Mucosa of descending colon (tissue), 3 donors: ENCODE results near the gene TAF5L. TPM values are rescaled to one million over a fixed set of nuclear protein-coding genes. Genes with fewer than 3 reads are reported as not detected.
"Not testable (repeated sequence)": the region's sequence is repeated elsewhere in the genome, so short reads cannot be mapped to it uniquely, and the experiment has no call there.

Experiments used
- ATAC-seq: fragments of 200-7000 bp; cut with Tn5 transposase; one replicate; pipeline ENCODE4 v1.9.1; 2020; ENCODE audit warnings: mild to moderate bottlenecking, moderate library complexity
- DNase-seq, 3 donors: peaks; one replicate each; pipeline ENCODE4 v3.0.0-alpha.2; 2020
- H3K36me3 ChIP-seq: fragments of 200-600 bp; one replicate; pipeline ENCODE4 v1.8.0; 2021; ENCODE audit warnings: low read depth, mild to moderate bottlenecking
- H3K4me1 ChIP-seq: fragments of 200-600 bp; one replicate; pipeline ENCODE4 v1.8.0; 2021; ENCODE audit warnings: low read depth, mild to moderate bottlenecking
- H3K4me3 ChIP-seq: fragments of 200-600 bp; one replicate; pipeline ENCODE4 v1.8.0; 2021; ENCODE audit warnings: mild to moderate bottlenecking
- H3K9me3 ChIP-seq: fragments of 200-600 bp; one replicate; pipeline ENCODE4 v1.8.0; 2021; ENCODE audit warnings: mild to moderate bottlenecking
- CTCF ChIP-seq: fragments of 200-600 bp; IDR thresholded peaks from one replicate; pipeline ENCODE4 v1.8.0; 2022; ENCODE audit warnings: antibody characterized with exemption, mild to moderate bottlenecking
- intact Hi-C, 2 donors: fragments of 100-400 bp; cut with DNase I in 1 of 2; cut with micrococcal nuclease in 1 of 2; formaldehyde crosslinking; loops; one replicate each; pipeline versions ENCODE4 v1.11.0 to v1.11.1; 2022; cut with DNase I, micrococcal nuclease
- total RNA-seq, 3 donors: library from RNA; stranded (reverse); fragmentation: NEBNext Ultra II Directional in 2 of 3; extraction: Animal tissue kit (Norgen Biotek cat#: 25700) in 2 of 3; gene quantifications; one replicate each; pipeline versions ENCODE4 v1.2.1 to v1.2.4, GENCODE V29; 2021 to 2023
- donor health status: DM: no; HTN: no; CAD: no; lungs with moderate emphysema.
- donor health status: DM: no; HTN: no; CAD: no.
- donor health status: DM: no; HTN: yes; CAD: no.

The TAF5L gene
- total RNA-seq, 3 donors from 2014 or later: 21.1 to 25.1 (median 23.4) TPM

- no peak for DNase-seq
- ATAC-seq: no peak
- no peak overlapping the region for H3K4me3 ChIP-seq
- TF ChIP-seq CTCF: no peak
- H3K36me3 ChIP-seq: no peaks in the 10 kb centered on the region
- no peaks in the 10 kb centered on the region for H3K4me1 ChIP-seq
- intact Hi-C loops: loop anchor here in 1 of 2 donors (10.0 kb wide), 1 partner anchor 51 kb away; no protein-coding TSS in a partner anchor
- no peaks in the 10 kb centered on the region for H3K9me3 ChIP-seq
These were observed 62.2 kb downstream of the TAF5L start for GRCh38 chr1:229563701-229564100.

- Histone ChIP-seq H3K36me3 (no peaks in the 10 kb centered on the region), H3K4me1 (no peaks in the 10 kb centered on the region), H3K9me3 (no peaks in the 10 kb centered on the region), H3K4me3 (no peak overlapping the region)
- intact Hi-C loops: loop anchor here in 1 of 2 donors (10.0 kb wide), 1 partner anchor 52 kb away; no protein-coding TSS in a partner anchor
- ATAC-seq (no peak), DNase-seq (no peak)
- no peak for TF ChIP-seq CTCF
These were observed 62.7 kb downstream of the TAF5L start for GRCh38 chr1:229563241-229563640.

- intact Hi-C loops: loop anchor here in 1 of 2 donors (10.0 kb wide), 1 partner anchor 52 kb away; no protein-coding TSS in a partner anchor
These were observed 63.2 kb downstream of the TAF5L start for GRCh38 chr1:229562686-229563085.

GRCh38 chr1:229561141-229561540, 64.8 kb downstream of the TAF5L start:
- Histone ChIP-seq H3K36me3 (no peaks in the 10 kb centered on the region), H3K4me1 (peaks cover 12% of the 10 kb centered on the region), H3K9me3 (no peaks in the 10 kb centered on the region), H3K4me3 (no peak overlapping the region)
- intact Hi-C loops: loop anchor here in 1 of 2 donors (10.0 kb wide), 1 partner anchor 54 kb away; no protein-coding TSS in a partner anchor
- no peak for ATAC-seq
- no peak for TF ChIP-seq CTCF
- DNase-seq: no peak

More at GRCh38 chr1:229562686-229563085, 63.2 kb downstream of the TAF5L start:
- no peaks in the 10 kb centered on the region for H3K9me3 ChIP-seq
- ATAC-seq: no peak
- no peak for DNase-seq
- no peaks in the 10 kb centered on the region for H3K4me1 ChIP-seq
- no peak overlapping the region for H3K4me3 ChIP-seq
- TF ChIP-seq CTCF: no peak
- no peaks in the 10 kb centered on the region for H3K36me3 ChIP-seq

GRCh38 chr1:229560124-229560523, 65.8 kb downstream of the TAF5L start:
- DNase-seq, H3K4me3 ChIP-seq, H3K36me3 ChIP-seq, ATAC-seq, H3K9me3 ChIP-seq: not testable (repeated sequence)
- intact Hi-C loops: loop anchor here in 1 of 2 donors (10.0 kb wide), 1 partner anchor 55 kb away; no protein-coding TSS in a partner anchor
- peaks cover 12% of the 10 kb centered on the region for H3K4me1 ChIP-seq

- intact Hi-C loops: loop anchor here in 1 of 2 donors (10.0 kb wide), 1 partner anchor 65 kb away; the partner anchor contains the start of genes TAF5L and URB2
- not testable (repeated sequence) for H3K36me3 ChIP-seq, ATAC-seq, H3K9me3 ChIP-seq
- Histone ChIP-seq H3K4me3 (peak overlapping the region; percentile 80), H3K4me1 (peaks cover 12% of the 10 kb centered on the region)
- DNase-seq: peak; percentile 33 to 62 (median 59)
These were observed 66.6 kb downstream of the TAF5L start for GRCh38 chr1:229559336-229559801.
